H1 (cell line): Measurements from ENCODE around the gene RFNG. TPM values are rescaled to one million over a fixed set of nuclear protein-coding genes. Genes with fewer than 3 reads are reported as not detected.

Source experiments
- BCL11A ChIP-seq, 2 experiments: IDR thresholded peaks; one replicate each; pipeline ENCODE4 v1.6.1; 2011; ENCODE audit warnings: low read depth in 2 of 2, low read length in 2 of 2, mild to moderate bottlenecking in 2 of 2
- CHD1 ChIP-seq: IDR thresholded peaks from 2 replicates; pipeline ENCODE4 v1.6.1; 2012; ENCODE audit warnings: low read depth, low read length, improper control_type of control experiment
- EGR1 ChIP-seq: IDR thresholded peaks from 2 replicates; pipeline ENCODE4 v1.6.1; 2011; ENCODE audit warnings: low read depth, low read length, borderline replicate concordance
- KDM4A ChIP-seq: IDR thresholded peaks from one replicate; pipeline ENCODE4 v1.7.1; 2012; ENCODE audit warnings: low read depth, mild to moderate bottlenecking, moderate library complexity, low read length, inconsistent platforms; ENCODE audit not compliant: severe bottlenecking
- KDM5A ChIP-seq: fragments of 200-600 bp; IDR thresholded peaks from 2 replicates; pipeline ENCODE4 v1.7.1; 2012; ENCODE audit warnings: mild to moderate bottlenecking, low read length, inconsistent platforms, mixed read lengths
- RFX5 ChIP-seq: IDR thresholded peaks from 2 replicates; pipeline ENCODE4 v1.6.1; 2011; ENCODE audit warnings: low read depth, low read length, improper control_type of control experiment, borderline replicate concordance
- SP4 ChIP-seq: IDR thresholded peaks from 2 replicates; pipeline ENCODE4 v1.6.1; 2012; ENCODE audit warnings: low read length, inconsistent platforms
- TBP ChIP-seq: IDR thresholded peaks from 2 replicates; pipeline ENCODE4 v1.6.1; 2011; ENCODE audit warnings: low read depth, low read length, improper control_type of control experiment
- polyA plus RNA-seq, 7 experiments: library from polyadenylated mRNA; depleted of rRNA in 3 of 7; stranded (reverse) in 5 of 7; unstranded in 2 of 7; fragments of >200 nt in 5 of 7; fragments of 200-250 nt in 2 of 7; gene quantifications; 1 replicate in 5 of 7; 2 replicates in 1 of 7; 4 replicates in 1 of 7; pipeline versions ENCODE4 v1.2.1 to v1.2.3, GENCODE V29; 2011 to 2013; ENCODE audit warnings: missing spikeins in 2 of 7, mixed read lengths in 2 of 7
- total RNA-seq: library from RNA; stranded (reverse); fragmentation: NEBNext Ultra II Directional; extraction: Animal tissue kit (Norgen Biotek cat#: 25700); gene quantifications from 2 replicates; pipeline ENCODE4 v1.2.1, GENCODE V29; 2021
- TF ChIP-seq, protein P1 (sequence below): fragments of 300-600 bp; sonication (generic); IDR thresholded peaks from 2 replicates; pipeline ENCODE4 v1.7.1; 2012; ENCODE audit warnings: low read length, moderate library complexity, mild to moderate bottlenecking, inconsistent platforms; ENCODE audit not compliant: insufficient replicate concordance
- TF ChIP-seq, protein P2 (sequence below): IDR thresholded peaks from 2 replicates; pipeline ENCODE4 v1.6.1; 2012; ENCODE audit warnings: inconsistent platforms

The RFNG gene
- total and polyA plus RNA-seq, 2 of the 8 experiments (the other 6 are each of a cell fraction or from before 2014, with no cell fraction given) = 26.7 to 28.4 TPM

DNA sequence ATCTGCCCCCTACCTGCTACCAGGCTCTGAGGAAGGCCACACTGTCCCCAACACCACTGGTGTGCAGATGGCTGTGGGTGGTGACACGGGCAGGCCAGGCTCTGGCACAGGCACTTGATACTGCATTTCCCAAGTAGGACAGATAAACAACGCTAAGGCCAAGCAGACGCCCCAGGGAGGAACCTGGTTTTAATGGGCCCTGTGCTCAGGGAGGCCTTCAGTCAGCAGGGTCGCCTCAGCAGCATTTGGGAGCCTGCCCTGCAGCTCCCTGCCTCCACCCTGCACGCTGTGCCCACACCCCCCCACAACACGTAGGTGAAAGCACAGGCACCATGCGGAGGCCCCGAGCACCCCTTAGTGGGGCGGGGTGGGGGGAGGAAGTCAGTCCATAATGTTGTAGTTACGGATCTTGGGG, 49.7 kb upstream of the RFNG start (continued):
- TF ChIP-seq, protein P1, sequence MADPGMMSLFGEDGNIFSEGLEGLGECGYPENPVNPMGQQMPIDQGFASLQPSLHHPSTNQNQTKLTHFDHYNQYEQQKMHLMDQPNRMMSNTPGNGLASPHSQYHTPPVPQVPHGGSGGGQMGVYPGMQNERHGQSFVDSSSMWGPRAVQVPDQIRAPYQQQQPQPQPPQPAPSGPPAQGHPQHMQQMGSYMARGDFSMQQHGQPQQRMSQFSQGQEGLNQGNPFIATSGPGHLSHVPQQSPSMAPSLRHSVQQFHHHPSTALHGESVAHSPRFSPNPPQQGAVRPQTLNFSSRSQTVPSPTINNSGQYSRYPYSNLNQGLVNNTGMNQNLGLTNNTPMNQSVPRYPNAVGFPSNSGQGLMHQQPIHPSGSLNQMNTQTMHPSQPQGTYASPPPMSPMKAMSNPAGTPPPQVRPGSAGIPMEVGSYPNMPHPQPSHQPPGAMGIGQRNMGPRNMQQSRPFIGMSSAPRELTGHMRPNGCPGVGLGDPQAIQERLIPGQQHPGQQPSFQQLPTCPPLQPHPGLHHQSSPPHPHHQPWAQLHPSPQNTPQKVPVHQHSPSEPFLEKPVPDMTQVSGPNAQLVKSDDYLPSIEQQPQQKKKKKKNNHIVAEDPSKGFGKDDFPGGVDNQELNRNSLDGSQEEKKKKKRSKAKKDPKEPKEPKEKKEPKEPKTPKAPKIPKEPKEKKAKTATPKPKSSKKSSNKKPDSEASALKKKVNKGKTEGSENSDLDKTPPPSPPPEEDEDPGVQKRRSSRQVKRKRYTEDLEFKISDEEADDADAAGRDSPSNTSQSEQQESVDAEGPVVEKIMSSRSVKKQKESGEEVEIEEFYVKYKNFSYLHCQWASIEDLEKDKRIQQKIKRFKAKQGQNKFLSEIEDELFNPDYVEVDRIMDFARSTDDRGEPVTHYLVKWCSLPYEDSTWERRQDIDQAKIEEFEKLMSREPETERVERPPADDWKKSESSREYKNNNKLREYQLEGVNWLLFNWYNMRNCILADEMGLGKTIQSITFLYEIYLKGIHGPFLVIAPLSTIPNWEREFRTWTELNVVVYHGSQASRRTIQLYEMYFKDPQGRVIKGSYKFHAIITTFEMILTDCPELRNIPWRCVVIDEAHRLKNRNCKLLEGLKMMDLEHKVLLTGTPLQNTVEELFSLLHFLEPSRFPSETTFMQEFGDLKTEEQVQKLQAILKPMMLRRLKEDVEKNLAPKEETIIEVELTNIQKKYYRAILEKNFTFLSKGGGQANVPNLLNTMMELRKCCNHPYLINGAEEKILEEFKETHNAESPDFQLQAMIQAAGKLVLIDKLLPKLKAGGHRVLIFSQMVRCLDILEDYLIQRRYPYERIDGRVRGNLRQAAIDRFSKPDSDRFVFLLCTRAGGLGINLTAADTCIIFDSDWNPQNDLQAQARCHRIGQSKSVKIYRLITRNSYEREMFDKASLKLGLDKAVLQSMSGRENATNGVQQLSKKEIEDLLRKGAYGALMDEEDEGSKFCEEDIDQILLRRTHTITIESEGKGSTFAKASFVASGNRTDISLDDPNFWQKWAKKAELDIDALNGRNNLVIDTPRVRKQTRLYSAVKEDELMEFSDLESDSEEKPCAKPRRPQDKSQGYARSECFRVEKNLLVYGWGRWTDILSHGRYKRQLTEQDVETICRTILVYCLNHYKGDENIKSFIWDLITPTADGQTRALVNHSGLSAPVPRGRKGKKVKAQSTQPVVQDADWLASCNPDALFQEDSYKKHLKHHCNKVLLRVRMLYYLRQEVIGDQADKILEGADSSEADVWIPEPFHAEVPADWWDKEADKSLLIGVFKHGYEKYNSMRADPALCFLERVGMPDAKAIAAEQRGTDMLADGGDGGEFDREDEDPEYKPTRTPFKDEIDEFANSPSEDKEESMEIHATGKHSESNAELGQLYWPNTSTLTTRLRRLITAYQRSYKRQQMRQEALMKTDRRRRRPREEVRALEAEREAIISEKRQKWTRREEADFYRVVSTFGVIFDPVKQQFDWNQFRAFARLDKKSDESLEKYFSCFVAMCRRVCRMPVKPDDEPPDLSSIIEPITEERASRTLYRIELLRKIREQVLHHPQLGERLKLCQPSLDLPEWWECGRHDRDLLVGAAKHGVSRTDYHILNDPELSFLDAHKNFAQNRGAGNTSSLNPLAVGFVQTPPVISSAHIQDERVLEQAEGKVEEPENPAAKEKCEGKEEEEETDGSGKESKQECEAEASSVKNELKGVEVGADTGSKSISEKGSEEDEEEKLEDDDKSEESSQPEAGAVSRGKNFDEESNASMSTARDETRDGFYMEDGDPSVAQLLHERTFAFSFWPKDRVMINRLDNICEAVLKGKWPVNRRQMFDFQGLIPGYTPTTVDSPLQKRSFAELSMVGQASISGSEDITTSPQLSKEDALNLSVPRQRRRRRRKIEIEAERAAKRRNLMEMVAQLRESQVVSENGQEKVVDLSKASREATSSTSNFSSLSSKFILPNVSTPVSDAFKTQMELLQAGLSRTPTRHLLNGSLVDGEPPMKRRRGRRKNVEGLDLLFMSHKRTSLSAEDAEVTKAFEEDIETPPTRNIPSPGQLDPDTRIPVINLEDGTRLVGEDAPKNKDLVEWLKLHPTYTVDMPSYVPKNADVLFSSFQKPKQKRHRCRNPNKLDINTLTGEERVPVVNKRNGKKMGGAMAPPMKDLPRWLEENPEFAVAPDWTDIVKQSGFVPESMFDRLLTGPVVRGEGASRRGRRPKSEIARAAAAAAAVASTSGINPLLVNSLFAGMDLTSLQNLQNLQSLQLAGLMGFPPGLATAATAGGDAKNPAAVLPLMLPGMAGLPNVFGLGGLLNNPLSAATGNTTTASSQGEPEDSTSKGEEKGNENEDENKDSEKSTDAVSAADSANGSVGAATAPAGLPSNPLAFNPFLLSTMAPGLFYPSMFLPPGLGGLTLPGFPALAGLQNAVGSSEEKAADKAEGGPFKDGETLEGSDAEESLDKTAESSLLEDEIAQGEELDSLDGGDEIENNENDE = no peak
- TF ChIP-seq EGR1 (no peak), CHD1 (no peak), KDM4A (no peak), RFX5 (no peak), SP4 (no peak), KDM5A (no peak), BCL11A (IDR thresholded peaks at IDR 0.05; ENCODE audit: low read depth in 2 of 2, low read length in 2 of 2) (no peak), TBP (no peak)
- TF ChIP-seq, protein P2, sequence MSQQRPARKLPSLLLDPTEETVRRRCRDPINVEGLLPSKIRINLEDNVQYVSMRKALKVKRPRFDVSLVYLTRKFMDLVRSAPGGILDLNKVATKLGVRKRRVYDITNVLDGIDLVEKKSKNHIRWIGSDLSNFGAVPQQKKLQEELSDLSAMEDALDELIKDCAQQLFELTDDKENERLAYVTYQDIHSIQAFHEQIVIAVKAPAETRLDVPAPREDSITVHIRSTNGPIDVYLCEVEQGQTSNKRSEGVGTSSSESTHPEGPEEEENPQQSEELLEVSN = no peak
